SJSA1 (cell line): ENCODE data around the gene ASH1L. TPM values are rescaled to one million over a fixed set of nuclear protein-coding genes. Genes with fewer than 3 reads are reported as not detected.
"Not testable (repeated sequence)": the region's sequence is repeated elsewhere in the genome, so short reads cannot be mapped to it uniquely, and the experiment has no call there.

Experiments
- DNase-seq, 2 experiments: peaks; one replicate each; pipeline ENCODE4 v3.0.0-alpha.2; 2015 to 2020; ENCODE audit warnings: low spot score in 2 of 2, low read depth in 1 of 2
- H3K27ac ChIP-seq: fragments of 250-450 bp; sonication (Bioruptor Pico); 2 replicates; pipeline ENCODE4 v1.5.1; 2020; ENCODE audit warnings: mild to moderate bottlenecking, moderate library complexity
- H3K27me3 ChIP-seq: fragments of 250-450 bp; sonication (Bioruptor Pico); replicated peaks from 2 replicates; pipeline ENCODE4 v1.5.1; 2020; ENCODE audit warnings: mild to moderate bottlenecking, moderate library complexity
- H3K36me3 ChIP-seq: fragments of 250-450 bp; sonication (Bioruptor Pico); 2 replicates; pipeline ENCODE4 v1.5.1; 2020; ENCODE audit warnings: mild to moderate bottlenecking
- H3K4me1 ChIP-seq: fragments of 250-450 bp; sonication (Bioruptor Pico); replicated peaks from 2 replicates; pipeline ENCODE4 v1.6.1; 2021; ENCODE audit warnings: mild to moderate bottlenecking
- H3K4me3 ChIP-seq: fragments of 250-450 bp; sonication (Bioruptor Pico); 2 replicates; pipeline ENCODE4 v1.5.1; 2020; ENCODE audit warnings: mild to moderate bottlenecking
- H3K9me3 ChIP-seq: fragments of 250-450 bp; sonication (Bioruptor Pico); replicated peaks from 2 replicates; pipeline ENCODE4 v1.5.1; 2020; ENCODE audit warnings: mild to moderate bottlenecking
- total RNA-seq: library from RNA; depleted of rRNA; stranded (reverse); fragments of >200 nt; shearing (Covaris generic); gene quantifications from 2 replicates; pipeline ENCODE4 v1.2.3, GENCODE V29; 2014

ASH1L gene
- total RNA-seq, 1 experiment from 2014 or later = 23.0 TPM

DNA sequence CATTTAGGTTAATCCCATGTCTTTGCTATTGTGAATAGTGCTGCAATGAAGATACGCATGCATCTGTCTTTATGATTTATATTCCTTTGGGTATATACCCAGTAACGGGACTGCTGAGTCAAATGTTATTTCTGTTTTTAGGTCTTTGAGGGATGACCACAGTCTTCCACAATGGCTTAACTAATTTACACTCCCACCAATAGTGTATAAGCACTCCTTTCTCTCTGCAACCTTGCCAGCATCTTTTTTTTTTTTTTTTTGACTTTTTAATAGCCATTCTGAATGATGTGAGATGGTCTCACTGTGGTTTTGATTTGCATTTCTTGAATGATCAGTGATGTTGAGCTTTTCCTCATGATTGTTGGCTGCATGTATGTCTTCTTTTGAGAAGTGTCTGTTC lies 33.5 kb downstream of the ASH1L start:
- H3K27ac ChIP-seq = no peak overlapping the region
- no peaks in the 10 kb centered on the region for H3K4me1 ChIP-seq
- H3K4me3 ChIP-seq = no peak overlapping the region
- peaks cover 7% of the 10 kb centered on the region; the same call in 1 of the 2 replicates for H3K36me3 ChIP-seq
- H3K27me3 ChIP-seq = no peaks in the 10 kb centered on the region
- H3K9me3 ChIP-seq = no peaks in the 10 kb centered on the region
- no peak for DNase-seq

DNA sequence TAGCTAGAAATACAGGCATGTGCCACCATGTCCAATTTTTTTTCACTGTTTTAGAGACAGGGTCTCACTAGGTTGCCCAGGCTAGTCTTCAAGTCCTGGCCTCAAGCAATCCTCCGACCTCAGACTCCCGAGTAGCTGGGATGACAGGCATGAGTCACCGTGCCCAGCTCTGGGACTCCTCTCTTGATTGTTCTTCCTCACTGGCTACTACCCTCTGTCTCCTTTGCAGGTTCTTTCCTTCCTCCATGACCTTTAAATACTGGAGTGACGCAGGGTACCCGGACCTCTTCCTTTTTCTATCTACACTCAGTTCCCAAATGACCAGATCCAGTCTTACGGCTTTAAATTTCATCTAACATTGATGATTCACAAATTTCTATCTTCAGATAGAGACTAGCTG lies 34.9 kb downstream of the ASH1L start:
- Histone ChIP-seq H3K4me1 (no peaks in the 10 kb centered on the region), H3K27ac (no peak overlapping the region), H3K4me3 (no peak overlapping the region), H3K9me3 (no peaks in the 10 kb centered on the region), H3K36me3 (0 out of 2 replicates have a peak, but pooled peaks cover 3% of the 10 kb centered on the region), H3K27me3 (no peaks in the 10 kb centered on the region)
- no peak for DNase-seq

DNA sequence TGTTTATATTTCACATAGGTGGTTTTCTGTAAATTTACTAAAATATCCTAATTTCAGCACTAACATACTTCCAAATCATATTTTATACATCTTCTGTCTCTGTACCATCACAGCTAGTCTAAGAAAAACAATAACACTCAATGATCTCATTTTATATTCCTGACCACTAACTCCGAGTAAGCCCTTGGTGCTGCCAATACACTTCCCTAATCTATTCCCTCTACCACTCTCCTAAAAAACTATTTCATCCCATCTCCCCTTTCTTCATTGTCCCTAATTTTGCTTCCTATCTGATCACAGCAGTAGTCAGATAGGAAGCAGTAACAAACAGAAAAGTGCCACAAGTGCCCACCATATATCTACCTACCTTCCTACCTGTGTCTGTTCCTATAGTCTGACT lies 36.2 kb downstream of the ASH1L start:
- DNase-seq = no peak
- no peak overlapping the region for H3K27ac ChIP-seq
- H3K27me3 ChIP-seq = no peaks in the 10 kb centered on the region
- H3K9me3 ChIP-seq = no peaks in the 10 kb centered on the region
- H3K4me1 ChIP-seq = no peaks in the 10 kb centered on the region
- H3K36me3 ChIP-seq = peaks cover under 1% of the 10 kb centered on the region; the same call in 1 of the 2 replicates
- no peak overlapping the region for H3K4me3 ChIP-seq

- DNase-seq = no peak
- Histone ChIP-seq H3K36me3 (peaks cover 16% of the 10 kb centered on the region), H3K9me3 (no peaks in the 10 kb centered on the region), H3K4me1 (no peaks in the 10 kb centered on the region), H3K27ac (no peak overlapping the region), H3K27me3 (no peaks in the 10 kb centered on the region), H3K4me3 (no peak overlapping the region)
These were observed 40.5 kb downstream of the ASH1L start for GRCh38 chr1:155522069-155522468.

DNA sequence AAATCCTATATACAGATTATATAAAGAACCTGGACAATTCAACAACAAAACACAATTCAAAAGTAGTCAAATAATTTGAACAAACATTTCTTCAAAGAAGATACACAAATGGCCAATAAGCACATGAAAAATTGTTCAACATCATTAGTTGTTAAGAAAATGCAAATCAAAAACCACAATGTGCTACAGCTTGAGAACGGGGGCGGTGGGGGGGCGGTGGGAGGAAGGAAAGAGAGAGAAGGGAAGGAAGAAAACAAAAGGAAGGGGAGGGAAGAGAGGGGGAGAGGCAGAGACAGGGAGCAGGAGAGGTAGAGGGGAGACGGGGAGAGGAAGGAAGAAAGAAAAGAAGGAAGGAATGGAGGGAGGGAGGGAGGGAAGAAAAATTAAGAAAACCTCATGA lies 44.1 kb downstream of the ASH1L start:
- Histone ChIP-seq H3K4me1 (no peaks in the 10 kb centered on the region), H3K9me3 (no peaks in the 10 kb centered on the region), H3K27ac (no peak overlapping the region), H3K36me3 (peaks cover 19% of the 10 kb centered on the region), H3K4me3 (no peak overlapping the region), H3K27me3 (no peaks in the 10 kb centered on the region)
- no peak for DNase-seq

DNA sequence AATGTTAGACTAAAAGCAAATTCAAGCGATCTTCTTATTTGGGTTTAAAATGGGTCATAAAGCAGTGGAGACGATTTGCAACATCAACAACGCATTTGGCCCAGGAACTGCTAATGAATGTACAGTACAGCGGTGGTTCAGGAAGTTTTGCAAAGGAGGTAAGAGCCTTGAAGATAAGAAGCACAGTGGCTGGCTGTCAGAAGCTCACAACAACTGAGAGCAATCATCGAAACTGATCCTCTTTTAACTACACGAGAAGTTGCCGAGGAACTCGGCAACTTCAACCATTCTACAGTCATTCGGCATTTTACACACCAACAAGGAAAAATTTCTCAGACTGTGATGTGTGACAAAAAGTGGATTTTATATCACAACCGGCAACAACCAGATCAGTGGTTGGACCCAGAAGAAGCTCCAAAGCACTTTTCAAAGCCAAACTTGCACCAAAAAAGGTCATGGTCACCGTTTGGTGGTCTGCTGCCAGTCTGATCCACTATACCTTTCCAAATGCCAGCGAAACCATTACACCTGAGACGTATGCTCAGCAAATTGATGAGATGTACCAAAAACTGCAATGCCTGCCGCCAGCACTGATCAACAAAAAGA lies 47.9 kb downstream of the ASH1L start:
- no peak overlapping the region for H3K27ac ChIP-seq
- H3K4me3 ChIP-seq = no peak overlapping the region
- no peaks in the 10 kb centered on the region for H3K9me3 ChIP-seq
- no peaks in the 10 kb centered on the region for H3K27me3 ChIP-seq
- no peaks in the 10 kb centered on the region for H3K4me1 ChIP-seq
- no peak for DNase-seq
- peaks cover 10% of the 10 kb centered on the region for H3K36me3 ChIP-seq

DNA sequence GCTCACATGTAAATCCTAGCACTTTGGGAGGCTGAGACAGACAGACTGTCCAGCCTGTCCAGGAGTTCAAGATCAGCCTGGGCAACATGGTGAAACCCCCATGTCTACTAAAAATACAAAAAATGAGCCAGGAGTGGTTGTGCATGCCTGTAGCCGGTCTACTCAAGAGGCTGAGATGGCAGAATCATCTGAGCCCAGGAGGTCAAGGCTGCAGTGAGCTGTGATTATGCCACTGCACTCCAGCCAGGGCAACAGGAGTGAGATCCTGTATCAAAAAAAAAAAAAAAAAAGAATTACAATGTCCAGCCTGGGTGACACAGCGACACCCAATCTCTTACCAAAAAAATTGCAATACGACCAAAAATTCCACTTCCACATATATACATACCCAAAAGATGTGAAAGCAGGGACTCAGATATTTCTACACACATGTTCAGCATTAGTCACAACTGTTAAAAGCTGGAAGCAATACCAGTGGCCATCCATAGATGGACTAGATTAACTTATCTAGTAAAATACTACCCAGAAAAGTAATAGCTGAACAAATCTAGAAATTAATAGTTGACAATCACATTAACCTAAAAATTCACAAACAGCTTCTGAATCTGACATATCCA lies 49.2 kb downstream of the ASH1L start:
- no peak overlapping the region for H3K27ac ChIP-seq
- H3K4me1 ChIP-seq = no peaks in the 10 kb centered on the region
- H3K9me3 ChIP-seq = no peaks in the 10 kb centered on the region
- H3K36me3 ChIP-seq = peaks cover 9% of the 10 kb centered on the region
- no peaks in the 10 kb centered on the region for H3K27me3 ChIP-seq
- no peak overlapping the region for H3K4me3 ChIP-seq
- DNase-seq = no peak

DNA sequence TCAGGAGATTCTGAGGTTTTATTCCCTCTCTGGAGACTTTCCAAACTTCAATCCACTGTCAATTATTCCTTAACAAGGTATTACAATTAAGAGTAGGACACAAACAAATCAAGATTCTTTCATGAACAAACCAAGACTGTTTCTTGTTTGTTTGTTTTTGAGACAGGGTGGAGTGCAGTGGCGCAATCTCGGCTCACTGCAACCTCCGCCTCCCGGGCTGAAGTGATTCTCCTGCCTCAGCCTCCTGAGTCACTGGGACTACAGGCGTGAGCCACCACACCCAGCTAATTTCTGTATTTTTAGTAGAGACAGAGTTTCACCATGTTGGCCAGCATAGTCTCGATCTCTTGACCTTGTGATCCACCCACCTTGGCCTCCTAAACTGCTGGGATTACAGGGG lies 51.2 kb downstream of the ASH1L start:
- not testable (repeated sequence) for DNase-seq, H3K4me1 ChIP-seq, H3K27ac ChIP-seq, H3K4me3 ChIP-seq, H3K9me3 ChIP-seq, H3K27me3 ChIP-seq, H3K36me3 ChIP-seq

GRCh38 chr1:155509064-155509463 lies 53.5 kb downstream of the ASH1L start:
- no peak for DNase-seq
- Histone ChIP-seq H3K36me3 (peaks cover 5% of the 10 kb centered on the region), H3K9me3 (no peaks in the 10 kb centered on the region), H3K27ac (no peak overlapping the region), H3K4me1 (no peaks in the 10 kb centered on the region), H3K4me3 (no peak overlapping the region), H3K27me3 (no peaks in the 10 kb centered on the region)

DNA sequence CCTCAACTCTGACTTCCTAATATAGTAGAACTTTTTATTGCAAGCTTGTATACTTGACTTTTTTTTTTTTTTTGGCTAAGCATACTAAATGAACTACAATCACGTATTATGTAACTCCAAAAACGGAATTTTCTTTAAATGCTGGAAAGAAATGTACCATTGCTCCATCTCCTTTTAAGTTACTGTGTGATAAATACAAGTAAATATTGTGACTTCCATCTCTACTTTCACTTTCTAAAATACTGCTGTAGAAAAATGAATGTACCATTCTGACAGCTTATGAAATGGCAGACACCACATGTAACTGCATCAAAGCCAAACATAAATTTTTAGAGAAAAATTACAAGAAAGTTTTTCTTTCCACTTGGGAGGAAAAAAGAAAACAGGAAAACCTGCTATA lies 54.7 kb downstream of the ASH1L start:
- Histone ChIP-seq H3K9me3 (no peaks in the 10 kb centered on the region), H3K27ac (no peak overlapping the region)
- no peak for DNase-seq

DNA sequence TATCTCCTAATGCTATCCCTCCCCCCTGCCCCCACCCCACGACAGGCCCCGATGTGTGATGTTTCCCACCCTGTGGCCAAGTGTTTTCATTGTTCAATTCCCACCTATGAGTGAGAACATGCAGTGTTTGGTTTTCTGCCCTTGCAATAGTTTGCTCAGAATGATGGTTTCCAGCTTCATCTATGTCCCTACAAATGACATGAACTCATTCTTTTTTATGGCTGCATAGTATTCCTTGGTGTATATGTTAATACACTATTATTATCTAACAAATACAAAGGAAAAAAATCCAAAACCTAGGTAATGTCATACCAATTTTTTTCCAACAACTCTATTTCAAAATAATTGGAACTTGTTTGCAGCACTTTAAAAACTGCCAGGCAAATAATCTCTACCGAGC lies 56.6 kb downstream of the ASH1L start:
- H3K4me3 ChIP-seq, H3K36me3 ChIP-seq, H3K27me3 ChIP-seq, DNase-seq, H3K27ac ChIP-seq, H3K4me1 ChIP-seq, H3K9me3 ChIP-seq: not testable (repeated sequence)

More for the DNA sequence above, 54.7 kb downstream of the ASH1L start:
- Histone ChIP-seq H3K36me3 (peaks cover 5% of the 10 kb centered on the region), H3K4me1 (no peaks in the 10 kb centered on the region), H3K4me3 (no peak overlapping the region), H3K27me3 (no peaks in the 10 kb centered on the region)

GRCh38 chr1:155504207-155504606 lies 58.4 kb downstream of the ASH1L start:
- no peak overlapping the region for H3K4me3 ChIP-seq
- H3K9me3 ChIP-seq = no peaks in the 10 kb centered on the region
- H3K36me3 ChIP-seq = peaks cover 6% of the 10 kb centered on the region
- H3K27ac ChIP-seq = no peak overlapping the region
- DNase-seq = peak in 1 of 2 experiments; percentile 19
- H3K4me1 ChIP-seq = no peaks in the 10 kb centered on the region
- H3K27me3 ChIP-seq = no peaks in the 10 kb centered on the region

DNA sequence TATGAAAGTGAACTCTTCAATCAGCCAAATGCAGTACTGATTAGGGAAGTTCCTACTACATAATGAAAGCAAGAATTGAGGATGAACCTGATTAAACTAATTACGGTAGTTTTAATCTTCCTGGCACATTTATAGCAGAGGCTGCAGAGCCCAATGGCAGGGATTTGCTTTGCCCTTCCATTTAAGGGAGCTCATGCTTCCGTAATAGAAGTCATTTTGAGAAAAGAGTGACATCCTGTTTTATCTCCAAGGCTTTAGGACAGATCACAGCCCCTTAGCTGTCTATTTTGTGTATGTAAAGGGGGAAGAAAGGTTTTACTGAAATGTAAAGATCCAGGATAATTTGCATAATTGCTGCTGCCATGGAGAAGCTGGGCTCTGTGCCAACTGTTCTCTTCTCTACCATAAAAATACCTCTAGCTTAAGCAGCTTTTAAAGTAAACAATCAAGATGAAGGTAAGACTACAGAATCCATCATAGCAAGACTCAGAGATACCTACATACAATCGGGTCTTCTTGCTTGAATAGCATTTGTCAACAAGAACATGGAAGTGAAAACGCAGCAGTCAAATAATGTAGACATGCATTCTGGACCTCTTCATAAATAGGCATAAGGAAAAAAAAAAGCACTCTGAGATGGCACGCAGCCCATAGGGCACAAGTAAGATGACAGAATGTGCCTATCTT lies 62.5 kb downstream of the ASH1L start:
- no peak overlapping the region for H3K27ac ChIP-seq

DNA sequence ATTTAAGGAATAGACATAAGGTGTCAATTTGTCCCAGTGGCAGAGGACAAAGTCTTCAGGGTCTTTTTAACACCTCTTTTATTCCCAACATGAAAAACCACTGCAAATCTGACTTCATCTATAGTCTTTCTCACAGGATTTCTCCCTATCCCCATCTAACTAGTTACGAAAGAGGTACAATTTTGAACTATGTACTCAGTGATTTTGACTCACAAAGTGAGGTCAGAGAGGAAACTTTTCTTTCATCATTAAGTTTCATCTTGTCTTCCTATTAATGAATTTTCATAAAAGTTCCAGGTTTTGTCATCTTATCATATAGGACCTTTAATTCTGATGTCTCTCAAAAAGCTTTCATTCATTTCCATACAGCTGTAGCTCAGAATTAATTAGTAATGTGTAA lies 63.3 kb downstream of the ASH1L start:
- H3K36me3 ChIP-seq = peaks cover 8% of the 10 kb centered on the region; the same call in 1 of the 2 replicates
- H3K27me3 ChIP-seq = no peaks in the 10 kb centered on the region
- no peaks in the 10 kb centered on the region for H3K9me3 ChIP-seq
- no peak overlapping the region for H3K27ac ChIP-seq
- no peak for DNase-seq
- no peaks in the 10 kb centered on the region for H3K4me1 ChIP-seq
- H3K4me3 ChIP-seq = no peak overlapping the region

More for the DNA sequence above, 62.5 kb downstream of the ASH1L start:
- Histone ChIP-seq H3K36me3 (peaks cover 8% of the 10 kb centered on the region; the same call in 1 of the 2 replicates), H3K4me3 (no peak overlapping the region), H3K4me1 (no peaks in the 10 kb centered on the region), H3K27me3 (no peaks in the 10 kb centered on the region), H3K9me3 (no peaks in the 10 kb centered on the region)
- DNase-seq = no peak
